NT2/D1 (cell line): Measurements from ENCODE around the gene TEX13A.

Experiments
- YY1 ChIP-seq: IDR thresholded peaks from 2 replicates; pipeline ENCODE4 v1.6.1; 2011; ENCODE audit not compliant: insufficient read length, insufficient read depth
- ZNF274 ChIP-seq: IDR thresholded peaks from 2 replicates; pipeline ENCODE4 v1.6.1; 2011; ENCODE audit warnings: mild to moderate bottlenecking, low read depth, low read length

GRCh38 chrX:105267167-105267566 lies 46.7 kb upstream of the TEX13A start:
- TF ChIP-seq YY1 (no peak), ZNF274 (no peak)
